ENCODE measurements around the gene ACSS3. TPM values are rescaled to one million over a fixed set of nuclear protein-coding genes. Genes with fewer than 3 reads are reported as not detected.

The ACSS3 gene
- total RNA-seq, 2 experiments from 2014 or later, result not detected

DNA sequence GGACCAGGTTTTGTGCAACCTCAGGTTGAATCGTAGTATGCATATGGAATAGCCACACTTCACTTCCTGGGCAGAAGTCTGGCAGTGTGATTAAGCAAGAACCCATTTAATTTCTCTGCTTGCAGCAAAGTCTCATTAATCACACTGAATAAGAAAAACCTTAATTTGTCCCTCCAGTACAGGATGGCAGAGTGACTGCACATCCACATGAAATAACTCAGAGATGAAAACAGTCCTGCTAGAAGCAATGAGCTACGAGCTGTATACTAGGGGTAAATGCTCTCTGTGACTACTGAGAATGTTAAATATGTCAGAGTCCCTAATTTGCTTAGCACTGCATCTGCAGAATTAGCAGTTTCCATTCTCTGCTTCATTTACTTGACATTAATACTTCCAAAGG lies 88.9 kb downstream of the ACSS3 start:
- ATAC-seq, result no peak
- ChIA-PET CTCF (no interaction called here), POLR2A (no interaction called here)
- intact Hi-C loops (cut with micrococcal nuclease), result no loop called here
- TF ChIP-seq, protein P1, sequence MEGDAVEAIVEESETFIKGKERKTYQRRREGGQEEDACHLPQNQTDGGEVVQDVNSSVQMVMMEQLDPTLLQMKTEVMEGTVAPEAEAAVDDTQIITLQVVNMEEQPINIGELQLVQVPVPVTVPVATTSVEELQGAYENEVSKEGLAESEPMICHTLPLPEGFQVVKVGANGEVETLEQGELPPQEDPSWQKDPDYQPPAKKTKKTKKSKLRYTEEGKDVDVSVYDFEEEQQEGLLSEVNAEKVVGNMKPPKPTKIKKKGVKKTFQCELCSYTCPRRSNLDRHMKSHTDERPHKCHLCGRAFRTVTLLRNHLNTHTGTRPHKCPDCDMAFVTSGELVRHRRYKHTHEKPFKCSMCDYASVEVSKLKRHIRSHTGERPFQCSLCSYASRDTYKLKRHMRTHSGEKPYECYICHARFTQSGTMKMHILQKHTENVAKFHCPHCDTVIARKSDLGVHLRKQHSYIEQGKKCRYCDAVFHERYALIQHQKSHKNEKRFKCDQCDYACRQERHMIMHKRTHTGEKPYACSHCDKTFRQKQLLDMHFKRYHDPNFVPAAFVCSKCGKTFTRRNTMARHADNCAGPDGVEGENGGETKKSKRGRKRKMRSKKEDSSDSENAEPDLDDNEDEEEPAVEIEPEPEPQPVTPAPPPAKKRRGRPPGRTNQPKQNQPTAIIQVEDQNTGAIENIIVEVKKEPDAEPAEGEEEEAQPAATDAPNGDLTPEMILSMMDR (IDR thresholded peaks at IDR 0.05), result no peak
- H3K9me3 Mint-ChIP-seq, result peaks cover 6% of the 10 kb centered on the region
- DNase-seq, result no peak
- no peaks in the 10 kb centered on the region for H3K36me3 Mint-ChIP-seq (ENCODE audit: low read depth)
- H3K4me1 Mint-ChIP-seq (ENCODE audit: low read depth), result no peaks in the 10 kb centered on the region
- H3K27me3 Mint-ChIP-seq, result no peaks in the 10 kb centered on the region
- no peak overlapping the region for H3K27ac Mint-ChIP-seq
- no peak overlapping the region for H3K4me3 Mint-ChIP-seq

DNA sequence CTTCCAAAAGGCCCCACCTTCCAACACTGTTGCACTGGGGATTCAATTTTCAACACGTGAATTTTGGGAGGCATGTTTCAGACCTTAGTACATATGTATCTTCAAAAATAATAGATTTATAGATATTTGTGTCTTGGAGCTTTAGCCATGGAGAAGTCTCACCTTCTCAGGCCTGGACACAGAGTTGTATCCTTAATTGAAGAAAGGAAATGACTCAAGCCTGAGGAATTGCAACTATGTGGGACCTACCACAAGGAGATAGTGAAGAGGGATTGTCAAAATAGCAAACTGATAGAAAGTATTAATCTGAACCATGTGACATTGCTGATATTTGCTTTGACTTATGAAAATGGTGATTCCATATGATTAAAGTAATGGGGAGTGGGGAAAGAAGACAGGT lies 89.8 kb downstream of the ACSS3 start:
- Mint-ChIP-seq H3K9me3 (peaks cover 6% of the 10 kb centered on the region), H3K36me3 (ENCODE audit: low read depth) (no peaks in the 10 kb centered on the region), H3K4me3 (no peak overlapping the region), H3K27me3 (no peaks in the 10 kb centered on the region), H3K27ac (no peak overlapping the region), H3K4me1 (ENCODE audit: low read depth) (no peaks in the 10 kb centered on the region)
- DNase-seq (no peak), ATAC-seq (no peak)
- CTCF ChIA-PET, result no interaction called here
- TF ChIP-seq, protein P1 (IDR thresholded peaks at IDR 0.05), result no peak
- POLR2A ChIA-PET, result no interaction called here
- intact Hi-C loops (cut with micrococcal nuclease), result no loop called here

DNA sequence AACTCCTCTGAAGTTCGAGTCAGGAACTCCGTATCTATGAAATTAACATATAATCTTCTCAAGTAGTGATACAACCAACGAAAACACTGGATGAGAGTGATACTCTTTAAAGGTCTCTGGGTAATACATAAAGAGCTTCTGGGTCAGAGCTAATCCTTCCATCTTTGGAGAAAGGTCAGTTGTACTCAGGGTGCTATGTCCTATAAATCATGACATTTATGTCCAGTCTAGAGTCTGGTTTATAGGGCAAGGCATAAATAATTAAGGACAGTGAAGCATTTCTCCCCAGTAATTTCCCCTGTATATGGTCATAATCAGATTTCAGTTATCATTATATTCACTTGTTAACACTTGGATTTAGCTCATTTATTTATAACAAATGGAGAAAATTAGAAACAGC lies 90.6 kb downstream of the ACSS3 start:
- intact Hi-C loops (cut with micrococcal nuclease), result no loop called here
- DNase-seq, result no peak
- no peaks in the 10 kb centered on the region for H3K4me1 Mint-ChIP-seq (ENCODE audit: low read depth)
- POLR2A ChIA-PET, result no interaction called here
- TF ChIP-seq, protein P1 (IDR thresholded peaks at IDR 0.05), result no peak
- no peak overlapping the region for H3K4me3 Mint-ChIP-seq
- no peak for ATAC-seq
- no peak overlapping the region for H3K27ac Mint-ChIP-seq
- no peaks in the 10 kb centered on the region for H3K27me3 Mint-ChIP-seq
- peaks cover 6% of the 10 kb centered on the region for H3K9me3 Mint-ChIP-seq
- CTCF ChIA-PET, result no interaction called here
- no peaks in the 10 kb centered on the region for H3K36me3 Mint-ChIP-seq (ENCODE audit: low read depth)

DNA sequence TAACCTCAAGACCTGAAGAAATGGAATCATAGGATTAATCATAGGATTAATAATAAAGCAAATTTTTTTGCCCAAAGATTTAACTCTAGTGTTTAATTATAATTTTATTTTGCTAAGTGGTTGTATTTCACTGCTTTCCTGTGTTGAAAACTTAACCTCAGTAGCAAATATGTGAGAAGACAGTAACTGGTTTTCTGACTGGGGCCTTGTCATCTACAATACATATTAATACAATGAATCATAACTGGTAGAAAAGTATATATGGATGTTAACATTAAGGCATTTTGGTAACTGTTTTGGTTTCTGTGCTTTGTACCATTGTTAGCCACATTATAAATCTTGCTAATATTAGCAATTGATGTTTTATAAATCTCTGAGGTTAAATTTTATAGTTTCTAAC lies 92.2 kb downstream of the ACSS3 start:
- ChIA-PET CTCF (no interaction called here), POLR2A (no interaction called here)
- Mint-ChIP-seq H3K4me1 (ENCODE audit: low read depth) (no peaks in the 10 kb centered on the region), H3K27ac (no peak overlapping the region), H3K4me3 (no peak overlapping the region), H3K36me3 (ENCODE audit: low read depth) (no peaks in the 10 kb centered on the region), H3K9me3 (peaks cover 6% of the 10 kb centered on the region), H3K27me3 (no peaks in the 10 kb centered on the region)
- TF ChIP-seq, protein P1 (IDR thresholded peaks at IDR 0.05), result no peak
- no peak for DNase-seq
- ATAC-seq, result no peak
- intact Hi-C loops (cut with micrococcal nuclease), result no loop called here

DNA sequence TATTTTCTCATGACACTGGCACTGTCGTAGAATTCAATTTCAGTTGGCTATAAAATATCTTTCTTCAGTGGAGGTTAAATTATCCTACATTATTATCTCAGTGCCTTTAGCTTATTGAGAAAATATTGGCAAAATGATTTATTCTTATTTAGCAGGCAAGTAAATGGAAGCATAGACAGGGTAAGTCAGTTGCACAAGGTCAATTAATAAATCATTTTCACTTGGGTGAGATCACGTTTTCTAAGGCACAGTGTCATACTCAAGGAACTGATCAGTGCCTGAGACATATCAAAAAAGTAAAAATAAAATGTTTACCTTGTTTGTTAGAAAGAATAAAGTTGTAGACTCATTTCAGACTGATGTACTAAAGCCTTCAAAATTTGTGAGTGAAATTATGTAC lies 95.0 kb downstream of the ACSS3 start:
- H3K4me3 Mint-ChIP-seq, result no peak overlapping the region
- H3K4me1 Mint-ChIP-seq (ENCODE audit: low read depth), result no peaks in the 10 kb centered on the region
- peaks cover 8% of the 10 kb centered on the region for H3K9me3 Mint-ChIP-seq
- DNase-seq (no peak), ATAC-seq (no peak)
- intact Hi-C loops (cut with micrococcal nuclease), result no loop called here
- no peak overlapping the region for H3K27ac Mint-ChIP-seq
- no peaks in the 10 kb centered on the region for H3K27me3 Mint-ChIP-seq
- H3K36me3 Mint-ChIP-seq (ENCODE audit: low read depth), result no peaks in the 10 kb centered on the region
- ChIA-PET CTCF (no interaction called here), POLR2A (no interaction called here)
- TF ChIP-seq, protein P1 (IDR thresholded peaks at IDR 0.05), result no peak

Measured in activated CD8-positive, alpha-beta T cell treated with anti-CD3 and anti-CD28 coated beads for 36 hours (primary cell).